ENCODE measurements around the gene ZNF90. TPM values are rescaled to one million over a fixed set of nuclear protein-coding genes. Genes with fewer than 3 reads are reported as not detected.
"Not testable (repeated sequence)": the region's sequence is repeated elsewhere in the genome, so short reads cannot be mapped to it uniquely, and the experiment has no call there.

ZNF90 gene
- total RNA-seq, 1 donor from 2014 or later, result 27.3 TPM

DNA sequence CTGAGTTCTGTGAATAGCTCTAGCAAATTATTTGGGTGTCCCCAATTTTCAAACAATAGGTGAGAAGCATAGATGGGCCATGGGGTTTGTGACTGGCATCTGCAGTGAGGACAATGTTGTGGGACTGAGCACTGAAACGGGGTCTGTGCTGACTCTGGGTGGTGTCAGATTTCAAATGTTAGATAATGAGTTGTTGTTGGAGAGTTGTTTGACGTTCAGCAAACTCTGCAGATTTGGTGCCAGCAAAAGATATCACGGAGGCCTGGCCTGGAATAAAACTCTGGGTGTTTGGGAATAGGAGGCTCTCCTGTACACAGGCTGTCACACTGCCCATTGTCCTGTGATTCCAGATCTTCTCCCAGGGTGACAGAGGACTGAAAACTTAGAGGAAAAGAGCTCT lies 2.9 kb downstream of the ZNF90 start:
- no peaks in the 10 kb centered on the region for H3K27me3 Mint-ChIP-seq (ENCODE audit: low read depth)
- no peak for DNase-seq (ENCODE audit: low read depth, low spot score)
- TF ChIP-seq, protein P1, sequence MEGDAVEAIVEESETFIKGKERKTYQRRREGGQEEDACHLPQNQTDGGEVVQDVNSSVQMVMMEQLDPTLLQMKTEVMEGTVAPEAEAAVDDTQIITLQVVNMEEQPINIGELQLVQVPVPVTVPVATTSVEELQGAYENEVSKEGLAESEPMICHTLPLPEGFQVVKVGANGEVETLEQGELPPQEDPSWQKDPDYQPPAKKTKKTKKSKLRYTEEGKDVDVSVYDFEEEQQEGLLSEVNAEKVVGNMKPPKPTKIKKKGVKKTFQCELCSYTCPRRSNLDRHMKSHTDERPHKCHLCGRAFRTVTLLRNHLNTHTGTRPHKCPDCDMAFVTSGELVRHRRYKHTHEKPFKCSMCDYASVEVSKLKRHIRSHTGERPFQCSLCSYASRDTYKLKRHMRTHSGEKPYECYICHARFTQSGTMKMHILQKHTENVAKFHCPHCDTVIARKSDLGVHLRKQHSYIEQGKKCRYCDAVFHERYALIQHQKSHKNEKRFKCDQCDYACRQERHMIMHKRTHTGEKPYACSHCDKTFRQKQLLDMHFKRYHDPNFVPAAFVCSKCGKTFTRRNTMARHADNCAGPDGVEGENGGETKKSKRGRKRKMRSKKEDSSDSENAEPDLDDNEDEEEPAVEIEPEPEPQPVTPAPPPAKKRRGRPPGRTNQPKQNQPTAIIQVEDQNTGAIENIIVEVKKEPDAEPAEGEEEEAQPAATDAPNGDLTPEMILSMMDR (conservative IDR thresholded peaks at IDR 0.05), result no peak
- peak overlapping the region; percentile 76 for H3K4me3 Mint-ChIP-seq
- H3K36me3 Mint-ChIP-seq (ENCODE audit: low read depth), result peaks cover 46% of the 10 kb centered on the region
- peaks cover 4% of the 10 kb centered on the region for H3K9me3 Mint-ChIP-seq
- H3K27ac Mint-ChIP-seq (ENCODE audit: unreplicated experiment), result peak overlapping the region; percentile 20
- peaks cover 39% of the 10 kb centered on the region for H3K4me1 Mint-ChIP-seq

DNA sequence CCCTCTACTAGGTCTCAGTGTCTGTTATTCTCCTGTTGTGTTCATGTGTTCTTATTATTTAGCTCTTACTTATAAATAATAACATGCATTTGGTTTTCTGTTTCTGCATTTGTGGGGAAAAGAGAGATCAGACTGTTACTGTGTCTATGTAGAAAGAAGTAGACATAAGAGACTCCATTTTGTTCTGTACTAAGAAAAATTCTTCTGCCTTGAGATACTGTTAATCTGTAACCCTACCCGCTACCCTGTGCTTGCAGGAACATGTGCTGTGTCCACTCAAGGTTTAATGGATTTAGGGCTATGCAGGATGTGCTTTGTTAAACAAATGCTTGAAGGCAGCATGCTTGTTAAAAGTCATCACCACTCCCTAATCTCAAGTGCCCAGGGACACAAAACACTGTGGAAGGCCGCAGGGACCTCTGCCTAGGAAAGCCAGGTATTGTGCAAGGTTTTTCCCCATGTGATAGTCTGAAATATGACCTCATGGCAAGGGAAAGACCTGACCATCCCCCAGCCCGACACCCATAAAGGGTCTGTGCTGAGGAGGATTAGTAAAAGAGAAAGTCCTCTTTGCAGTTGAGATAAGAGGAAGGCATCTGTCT lies 4.5 kb downstream of the ZNF90 start:
- not testable (repeated sequence) for H3K27me3 Mint-ChIP-seq (ENCODE audit: low read depth)

DNA sequence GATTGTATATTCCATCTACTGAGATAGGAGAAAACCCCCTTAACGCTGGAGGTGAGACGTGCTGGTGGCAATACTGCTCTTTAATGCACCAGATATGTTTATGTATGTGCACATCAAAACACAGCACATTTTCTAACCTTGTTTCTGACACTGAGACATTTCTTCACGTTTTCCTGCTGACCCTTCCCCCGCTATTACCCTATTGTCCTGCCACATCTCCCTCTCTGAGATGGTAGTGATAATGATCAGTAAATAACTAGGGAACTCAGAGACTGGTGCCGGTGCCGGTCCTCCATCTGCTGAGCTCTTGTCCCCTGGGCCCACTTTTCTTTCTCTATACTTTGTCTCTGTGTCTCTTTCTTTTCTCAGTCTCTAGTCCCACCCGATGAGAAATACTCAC lies 5.1 kb downstream of the ZNF90 start:
- H3K9me3 Mint-ChIP-seq, result peaks cover 15% of the 10 kb centered on the region
- DNase-seq (ENCODE audit: low read depth, low spot score); H3K27me3 Mint-ChIP-seq (ENCODE audit: low read depth); H3K27ac Mint-ChIP-seq (ENCODE audit: unreplicated experiment): not testable (repeated sequence)
- peaks cover 35% of the 10 kb centered on the region for H3K4me1 Mint-ChIP-seq
- H3K4me3 Mint-ChIP-seq, result peak overlapping the region; percentile 52
- H3K36me3 Mint-ChIP-seq (ENCODE audit: low read depth), result peaks cover 58% of the 10 kb centered on the region

More for the DNA sequence above, 4.5 kb downstream of the ZNF90 start:
- H3K4me3 Mint-ChIP-seq, result peak overlapping the region; percentile 11
- not testable (repeated sequence) for DNase-seq (ENCODE audit: low read depth, low spot score); H3K27ac Mint-ChIP-seq (ENCODE audit: unreplicated experiment); H3K9me3 Mint-ChIP-seq
- H3K36me3 Mint-ChIP-seq (ENCODE audit: low read depth), result peaks cover 52% of the 10 kb centered on the region
- H3K4me1 Mint-ChIP-seq, result peaks cover 39% of the 10 kb centered on the region

DNA sequence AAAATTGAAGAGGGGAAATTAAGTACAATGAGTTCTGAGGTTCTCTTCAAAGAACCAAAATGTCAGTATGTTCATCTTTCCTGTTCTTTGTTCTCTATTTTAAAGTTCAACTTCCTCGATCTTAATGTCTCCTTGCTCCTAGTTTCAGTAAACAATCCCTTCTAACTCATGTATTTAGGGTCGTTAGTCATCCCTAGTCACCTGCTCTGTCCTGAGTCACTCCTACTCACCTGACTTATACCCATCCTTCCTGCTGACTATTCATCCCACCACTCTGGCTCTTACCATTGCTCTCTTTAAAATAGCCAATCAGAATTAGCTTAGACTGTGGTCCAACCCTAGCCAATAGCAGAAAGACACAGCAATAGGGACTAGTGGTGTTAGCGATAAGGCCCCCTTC lies 24.3 kb downstream of the ZNF90 start:
- H3K27me3 Mint-ChIP-seq (ENCODE audit: low read depth), result no peaks in the 10 kb centered on the region
- peaks cover 84% of the 10 kb centered on the region for H3K36me3 Mint-ChIP-seq (ENCODE audit: low read depth)
- H3K27ac Mint-ChIP-seq (ENCODE audit: unreplicated experiment), result peak overlapping the region; percentile 23
- H3K9me3 Mint-ChIP-seq, result peaks cover 25% of the 10 kb centered on the region
- no peak overlapping the region for H3K4me3 Mint-ChIP-seq
- DNase-seq (ENCODE audit: low read depth, low spot score), result no peak
- TF ChIP-seq, protein P1 (conservative IDR thresholded peaks at IDR 0.05), result no peak
- no peaks in the 10 kb centered on the region for H3K4me1 Mint-ChIP-seq

DNA sequence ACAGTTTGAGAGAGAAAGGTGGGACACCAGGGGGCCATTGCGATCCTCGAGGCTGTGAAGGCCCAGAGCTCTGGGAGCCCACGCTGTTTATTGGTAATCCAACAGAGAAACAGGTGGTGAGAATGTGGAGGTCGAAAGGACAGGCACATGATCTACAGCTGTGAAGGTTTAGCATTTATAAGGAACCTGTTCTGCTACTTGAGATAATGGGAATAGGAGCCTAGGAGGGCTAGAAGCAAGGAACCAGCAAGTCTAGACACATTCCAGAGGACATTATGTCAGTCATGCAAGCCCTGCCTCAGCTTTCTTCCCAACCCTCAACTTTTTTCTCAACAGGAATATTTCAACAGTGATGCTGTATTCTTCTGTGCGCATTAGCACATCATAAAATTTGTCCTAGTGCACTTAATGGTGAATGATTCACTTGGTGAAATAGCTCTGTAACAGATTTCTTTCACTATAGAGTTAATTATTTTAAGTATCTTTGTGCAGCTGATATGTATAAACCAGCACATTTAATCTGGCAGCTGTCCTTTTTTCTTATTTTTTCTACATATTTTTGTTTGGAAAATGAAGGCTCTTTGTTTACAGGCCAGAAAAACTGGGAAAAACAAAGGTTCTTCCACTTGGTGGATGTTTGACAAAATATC lies 25.4 kb downstream of the ZNF90 start:
- DNase-seq (ENCODE audit: low read depth, low spot score), result no peak
- H3K4me3 Mint-ChIP-seq, result no peak overlapping the region
- H3K27ac Mint-ChIP-seq (ENCODE audit: unreplicated experiment), result no peak overlapping the region
- peaks cover 85% of the 10 kb centered on the region for H3K36me3 Mint-ChIP-seq (ENCODE audit: low read depth)
- H3K4me1 Mint-ChIP-seq, result no peaks in the 10 kb centered on the region
- TF ChIP-seq, protein P1 (conservative IDR thresholded peaks at IDR 0.05), result no peak
- H3K27me3 Mint-ChIP-seq (ENCODE audit: low read depth), result no peaks in the 10 kb centered on the region
- H3K9me3 Mint-ChIP-seq, result peaks cover 24% of the 10 kb centered on the region

DNA sequence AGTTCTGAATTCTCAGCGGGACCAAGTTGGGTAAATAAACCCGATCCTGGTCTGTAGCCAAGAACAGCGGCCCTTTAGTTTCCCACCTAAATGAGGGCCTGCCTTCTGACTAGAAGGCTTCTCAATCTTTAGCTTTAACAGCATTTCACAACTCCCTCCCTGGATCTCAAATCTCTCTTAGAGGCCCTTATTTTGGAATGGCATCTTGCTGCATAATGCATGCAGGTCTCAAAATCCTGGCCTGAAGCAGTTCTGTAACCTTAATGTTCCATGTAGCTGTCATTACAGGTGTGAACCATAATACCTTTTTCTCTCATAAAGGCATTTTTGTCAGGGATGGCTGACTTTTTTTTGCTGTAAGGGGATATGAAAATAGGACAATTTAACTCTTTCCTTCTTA lies 29.5 kb downstream of the ZNF90 start:
- Mint-ChIP-seq H3K4me1 (no peaks in the 10 kb centered on the region), H3K27ac (ENCODE audit: unreplicated experiment) (no peak overlapping the region), H3K36me3 (ENCODE audit: low read depth) (peaks cover 66% of the 10 kb centered on the region), H3K4me3 (no peak overlapping the region), H3K27me3 (ENCODE audit: low read depth) (no peaks in the 10 kb centered on the region), H3K9me3 (peaks cover 11% of the 10 kb centered on the region)
- TF ChIP-seq, protein P1 (conservative IDR thresholded peaks at IDR 0.05), result no peak
- no peak for DNase-seq (ENCODE audit: low read depth, low spot score)

DNA sequence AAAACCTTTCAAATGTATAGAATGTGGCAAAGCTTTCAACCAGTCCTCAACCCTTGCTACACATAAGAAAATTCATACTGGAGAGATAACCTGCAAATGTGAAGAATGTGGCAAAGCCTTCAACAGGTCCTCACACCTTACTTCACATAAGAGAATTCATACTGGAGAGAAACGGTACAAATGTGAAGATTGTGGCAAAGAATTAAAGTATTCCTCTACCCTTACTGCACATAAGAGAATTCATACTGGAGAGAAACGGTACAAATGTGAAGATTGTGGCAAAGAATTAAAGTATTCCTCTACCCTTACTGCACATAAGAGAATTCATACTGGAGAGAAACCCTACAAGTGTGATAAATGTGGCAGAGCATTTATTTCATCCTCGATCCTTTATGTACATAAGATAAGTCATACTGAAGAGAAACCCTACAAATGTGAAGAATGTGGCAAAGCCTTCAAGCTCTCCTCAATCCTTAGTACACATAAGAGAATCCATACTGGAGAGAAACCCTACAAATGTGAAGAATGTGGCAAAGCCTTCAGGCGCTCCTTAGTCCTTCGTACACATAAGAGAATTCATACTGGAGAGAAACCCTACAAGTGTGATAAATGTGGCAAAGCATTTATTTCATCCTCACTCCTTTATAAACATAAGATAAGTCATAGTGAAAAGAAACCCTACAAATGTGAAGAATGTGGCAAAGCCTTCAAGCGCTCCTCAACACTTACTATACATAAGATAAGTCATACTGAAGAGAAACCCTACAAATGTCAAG lies 40.5 kb downstream of the ZNF90 start:
- not testable (repeated sequence) for H3K4me1 Mint-ChIP-seq; H3K27me3 Mint-ChIP-seq (ENCODE audit: low read depth); H3K27ac Mint-ChIP-seq (ENCODE audit: unreplicated experiment); H3K4me3 Mint-ChIP-seq; DNase-seq (ENCODE audit: low read depth, low spot score)
- H3K9me3 Mint-ChIP-seq, result peaks cover 25% of the 10 kb centered on the region
- peaks cover 76% of the 10 kb centered on the region for H3K36me3 Mint-ChIP-seq (ENCODE audit: low read depth)

Data from neural crest cell (in vitro differentiated cells).